Gastroesophageal sphincter (tissue), 3 donors: ENCODE results near the gene ABI3BP.

Experiments
- CTCF ChIP-seq, 4 experiments: fragments of 200-600 bp in 2 of 4; fragments of 450-650 bp in 2 of 4; sonication (generic) in 1 of 4; IDR thresholded peaks; one replicate each; pipeline ENCODE4 v1.5.1; 2017 to 2019; ENCODE audit warnings: antibody characterized with exemption in 4 of 4, mild to moderate bottlenecking in 2 of 4, moderate library complexity in 2 of 4
- POLR2AphosphoS5 ChIP-seq: sonication (generic); formaldehyde crosslinking; IDR thresholded peaks from one replicate; pipeline ENCODE4 v1.6.1; 2017; ENCODE audit warnings: antibody characterized with exemption

- TF ChIP-seq CTCF (IDR thresholded peaks at IDR 0.05): no peak
- TF ChIP-seq POLR2AphosphoS5: no peak
These were observed 1.6 kb upstream of the ABI3BP start for GRCh38 chr3:100994809-100995208.
